Prostate gland (tissue), 2 donors: Measurements from ENCODE around the gene DNM2.

ENCODE experiments used
- POLR2A ChIP-seq: fragments of 450-650 bp; IDR thresholded peaks from one replicate; pipeline ENCODE4 v1.6.1; 2016; ENCODE audit warnings: antibody characterized with exemption, mild to moderate bottlenecking
- POLR2AphosphoS5 ChIP-seq: sonication (generic); formaldehyde crosslinking; IDR thresholded peaks from one replicate; pipeline ENCODE4 v1.6.1; 2017; ENCODE audit warnings: antibody characterized with exemption
- TF ChIP-seq, protein P1 (sequence below), 4 experiments: fragments of 200-600 bp in 2 of 4; fragments of 450-650 bp in 2 of 4; sonication (generic) in 2 of 4; IDR thresholded peaks; 1 replicate in 3 of 4; 2 replicates in 1 of 4; pipeline ENCODE4 v1.5.1; 2016 to 2019; ENCODE audit warnings: antibody characterized with exemption in 4 of 4, mild to moderate bottlenecking in 2 of 4, moderate library complexity in 2 of 4

DNA sequence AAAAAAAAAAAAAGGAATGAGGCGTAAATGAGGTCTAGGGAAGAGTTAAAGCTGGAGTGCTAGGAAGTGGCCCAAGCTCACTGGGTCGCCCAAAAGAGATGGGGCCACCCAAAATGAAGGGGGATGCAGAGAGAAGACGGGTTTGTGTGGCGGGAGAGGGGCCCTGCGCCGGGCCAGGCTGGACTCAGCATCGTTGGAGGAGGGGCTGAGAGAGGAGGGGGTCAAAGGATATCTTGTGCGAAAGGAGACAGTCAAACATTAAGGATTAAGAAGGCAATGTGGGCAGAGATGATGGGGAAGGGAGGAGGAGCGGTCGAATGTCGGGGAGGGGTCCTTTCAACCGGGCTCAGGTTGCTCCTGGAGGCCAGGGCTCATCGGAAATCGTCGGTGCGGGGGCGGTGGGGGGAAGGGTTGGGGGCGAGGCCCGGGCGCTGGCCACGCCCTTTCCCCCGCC lies 152.6 kb downstream of the DNM2 start:
- TF ChIP-seq, protein P1, sequence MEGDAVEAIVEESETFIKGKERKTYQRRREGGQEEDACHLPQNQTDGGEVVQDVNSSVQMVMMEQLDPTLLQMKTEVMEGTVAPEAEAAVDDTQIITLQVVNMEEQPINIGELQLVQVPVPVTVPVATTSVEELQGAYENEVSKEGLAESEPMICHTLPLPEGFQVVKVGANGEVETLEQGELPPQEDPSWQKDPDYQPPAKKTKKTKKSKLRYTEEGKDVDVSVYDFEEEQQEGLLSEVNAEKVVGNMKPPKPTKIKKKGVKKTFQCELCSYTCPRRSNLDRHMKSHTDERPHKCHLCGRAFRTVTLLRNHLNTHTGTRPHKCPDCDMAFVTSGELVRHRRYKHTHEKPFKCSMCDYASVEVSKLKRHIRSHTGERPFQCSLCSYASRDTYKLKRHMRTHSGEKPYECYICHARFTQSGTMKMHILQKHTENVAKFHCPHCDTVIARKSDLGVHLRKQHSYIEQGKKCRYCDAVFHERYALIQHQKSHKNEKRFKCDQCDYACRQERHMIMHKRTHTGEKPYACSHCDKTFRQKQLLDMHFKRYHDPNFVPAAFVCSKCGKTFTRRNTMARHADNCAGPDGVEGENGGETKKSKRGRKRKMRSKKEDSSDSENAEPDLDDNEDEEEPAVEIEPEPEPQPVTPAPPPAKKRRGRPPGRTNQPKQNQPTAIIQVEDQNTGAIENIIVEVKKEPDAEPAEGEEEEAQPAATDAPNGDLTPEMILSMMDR (IDR thresholded peaks at IDR 0.05), result no peak
- TF ChIP-seq POLR2AphosphoS5, result no peak
- no peak for TF ChIP-seq POLR2A
